Measurements from ENCODE around the gene RPL12. TPM values are rescaled to one million over a fixed set of nuclear protein-coding genes. Genes with fewer than 3 reads are reported as not detected.

RPL12 gene
- total and polyA plus RNA-seq, 10 donors: 1,013 to 9,017 (median 1,657) TPM

GRCh38 chr9:127463382-127463781 is 12.2 kb upstream of the RPL12 start:
- 77 to 95% (median 91%) methylated on average over 3 of the region's 3 CpGs for WGBS, 5 donors

GRCh38 chr9:127458921-127459320 is 7.7 kb upstream of the RPL12 start:
- Histone ChIP-seq H3K4me3 (no peak overlapping the region), H3K4me1 (peaks cover 0 to 25% (median 12%) of the 10 kb centered on the region in 6 donors), H3K9me3 (no peaks in the 10 kb centered on the region), H3K27me3 (replicated peaks in 1 of 7) (no peaks in the 10 kb centered on the region), H3K36me3 (peaks cover 0 to 96% (median 64%) of the 10 kb centered on the region in 6 donors), H3K27ac (no peak overlapping the region)
- WGBS, 5 donors: 83 to 89% (median 87%) methylated on average over 9 of the region's 9 CpGs
- no peak for DNase-seq
- intact Hi-C loops (cut with DNase I; ENCODE audit: low total_unique reads): no loop called here
- TF ChIP-seq CTCF (IDR thresholded peaks at IDR 0.05 in 8 of 11, conservative IDR thresholded peaks at IDR 0.05 in 3 of 11): no peak
- TF ChIP-seq POLR2AphosphoS5 (IDR thresholded peaks at IDR 0.05): no peak
- TF ChIP-seq POLR2A (IDR thresholded peaks at IDR 0.05): no peak

More at GRCh38 chr9:127463382-127463781, 12.2 kb upstream of the RPL12 start:
- Histone ChIP-seq H3K36me3 (peaks cover 0 to 94% (median 81%) of the 10 kb centered on the region in 6 donors), H3K4me3 (no peak overlapping the region), H3K9me3 (no peaks in the 10 kb centered on the region), H3K27me3 (replicated peaks in 1 of 7) (no peaks in the 10 kb centered on the region), H3K4me1 (no peaks in the 10 kb centered on the region), H3K27ac (no peak overlapping the region)
- no peak for DNase-seq
- TF ChIP-seq POLR2AphosphoS5 (IDR thresholded peaks at IDR 0.05) (no peak), POLR2A (IDR thresholded peaks at IDR 0.05) (no peak), CTCF (IDR thresholded peaks at IDR 0.05 in 8 of 11, conservative IDR thresholded peaks at IDR 0.05 in 3 of 11) (no peak)
- intact Hi-C loops (cut with DNase I; ENCODE audit: low total_unique reads): no loop called here

GRCh38 chr9:127457191-127457878 is 6.1 kb upstream of the RPL12 start:
- TF ChIP-seq POLR2A (IDR thresholded peaks at IDR 0.05): no peak
- no peak for TF ChIP-seq CTCF (IDR thresholded peaks at IDR 0.05 in 8 of 11, conservative IDR thresholded peaks at IDR 0.05 in 3 of 11)
- peak in 1 of 3 donors; percentile 10 for TF ChIP-seq POLR2AphosphoS5 (IDR thresholded peaks at IDR 0.05)
- DNase-seq: no peak
- Histone ChIP-seq H3K27ac (no peak overlapping the region), H3K27me3 (replicated peaks in 1 of 7) (no peaks in the 10 kb centered on the region), H3K4me1 (peaks cover 5 to 36% (median 19%) of the 10 kb centered on the region in 6 donors), H3K4me3 (no peak overlapping the region), H3K36me3 (peaks cover 0 to 91% (median 48%) of the 10 kb centered on the region in 6 donors), H3K9me3 (no peaks in the 10 kb centered on the region)
- 89 to 94% (median 91%) methylated on average over 17 of the region's 17 CpGs for WGBS, 5 donors
- intact Hi-C loops (cut with DNase I; ENCODE audit: low total_unique reads): no loop called here

- no peaks in the 10 kb centered on the region for H3K27me3 ChIP-seq (replicated peaks in 1 of 7)
- intact Hi-C loops (cut with DNase I; ENCODE audit: low total_unique reads): no loop called here
- H3K9me3 ChIP-seq: no peaks in the 10 kb centered on the region
- H3K36me3 ChIP-seq: peaks cover 0 to 73% (median 32%) of the 10 kb centered on the region in 6 donors
- peak overlapping the region in 7 of 8 donors; percentile 44 to 80 (median 69) for H3K27ac ChIP-seq
- H3K4me1 ChIP-seq: peaks cover 10 to 46% (median 29%) of the 10 kb centered on the region in 6 donors
- DNase-seq: no peak
- peak overlapping the region in 1 of 8 donors; percentile 12 for H3K4me3 ChIP-seq
- TF ChIP-seq CTCF (IDR thresholded peaks at IDR 0.05 in 8 of 11, conservative IDR thresholded peaks at IDR 0.05 in 3 of 11) (peak in 5 of 11 experiments; percentile 10 to 43 (median 29)), POLR2AphosphoS5 (IDR thresholded peaks at IDR 0.05) (no peak)
- 28 to 51% (median 37%) methylated on average over 6 of the region's 6 CpGs for WGBS, 5 donors
Observed at GRCh38 chr9:127455324-127455992, 4.3 kb upstream of the RPL12 start.
